Fibroblast of the aortic adventitia (primary cell): ENCODE measurements around the gene NECAP2. TPM values are rescaled to one million over a fixed set of nuclear protein-coding genes. Genes with fewer than 3 reads are reported as not detected.

Experiments
- DNase-seq: peaks from one replicate; pipeline ENCODE4 v3.0.0-alpha.2; 2010; ENCODE audit warnings: low read depth
- H3K4me3 ChIP-seq: 2 replicates; pipeline ENCODE4 v1.5.1; 2011; ENCODE audit warnings: low read depth, mild to moderate bottlenecking, control low read depth, low read length, moderate library complexity
- total RNA-seq: library from RNA; depleted of rRNA; stranded (reverse); fragments of >200 nt; gene quantifications from 2 replicates; pipeline ENCODE4 v1.2.3, GENCODE V29; 2012; ENCODE audit warnings: low replicate concordance
- TF ChIP-seq, protein P1 (sequence below): IDR thresholded peaks from 2 replicates; pipeline ENCODE4 v1.5.1; 2011; ENCODE audit warnings: mild to moderate bottlenecking, low read length, control low read depth, inconsistent platforms; ENCODE audit not compliant: insufficient read depth

The NECAP2 gene
- total RNA-seq, 1 donor: 73.9 TPM

DNA sequence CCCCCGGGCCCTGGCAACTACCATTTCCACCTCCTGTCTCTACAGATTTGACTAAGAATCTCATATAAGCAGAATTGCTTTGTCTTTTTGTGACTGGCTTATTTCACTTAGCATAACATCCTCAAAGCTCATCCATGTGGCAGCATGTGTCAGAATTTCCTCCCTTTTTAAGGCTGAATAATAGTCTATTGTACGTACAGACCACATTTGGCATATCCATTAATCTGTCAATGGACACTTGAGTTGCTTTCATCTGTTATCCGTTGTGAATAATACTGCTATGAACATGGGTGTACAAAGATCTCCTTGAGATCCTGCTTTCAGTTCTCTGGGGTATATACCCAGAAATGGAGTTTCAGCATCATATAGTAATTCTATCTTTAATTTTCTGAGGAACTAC, 27.3 kb upstream of the NECAP2 start:
- TF ChIP-seq, protein P1, sequence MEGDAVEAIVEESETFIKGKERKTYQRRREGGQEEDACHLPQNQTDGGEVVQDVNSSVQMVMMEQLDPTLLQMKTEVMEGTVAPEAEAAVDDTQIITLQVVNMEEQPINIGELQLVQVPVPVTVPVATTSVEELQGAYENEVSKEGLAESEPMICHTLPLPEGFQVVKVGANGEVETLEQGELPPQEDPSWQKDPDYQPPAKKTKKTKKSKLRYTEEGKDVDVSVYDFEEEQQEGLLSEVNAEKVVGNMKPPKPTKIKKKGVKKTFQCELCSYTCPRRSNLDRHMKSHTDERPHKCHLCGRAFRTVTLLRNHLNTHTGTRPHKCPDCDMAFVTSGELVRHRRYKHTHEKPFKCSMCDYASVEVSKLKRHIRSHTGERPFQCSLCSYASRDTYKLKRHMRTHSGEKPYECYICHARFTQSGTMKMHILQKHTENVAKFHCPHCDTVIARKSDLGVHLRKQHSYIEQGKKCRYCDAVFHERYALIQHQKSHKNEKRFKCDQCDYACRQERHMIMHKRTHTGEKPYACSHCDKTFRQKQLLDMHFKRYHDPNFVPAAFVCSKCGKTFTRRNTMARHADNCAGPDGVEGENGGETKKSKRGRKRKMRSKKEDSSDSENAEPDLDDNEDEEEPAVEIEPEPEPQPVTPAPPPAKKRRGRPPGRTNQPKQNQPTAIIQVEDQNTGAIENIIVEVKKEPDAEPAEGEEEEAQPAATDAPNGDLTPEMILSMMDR: no peak
- no peak overlapping the region for H3K4me3 ChIP-seq
- DNase-seq: no peak

DNA sequence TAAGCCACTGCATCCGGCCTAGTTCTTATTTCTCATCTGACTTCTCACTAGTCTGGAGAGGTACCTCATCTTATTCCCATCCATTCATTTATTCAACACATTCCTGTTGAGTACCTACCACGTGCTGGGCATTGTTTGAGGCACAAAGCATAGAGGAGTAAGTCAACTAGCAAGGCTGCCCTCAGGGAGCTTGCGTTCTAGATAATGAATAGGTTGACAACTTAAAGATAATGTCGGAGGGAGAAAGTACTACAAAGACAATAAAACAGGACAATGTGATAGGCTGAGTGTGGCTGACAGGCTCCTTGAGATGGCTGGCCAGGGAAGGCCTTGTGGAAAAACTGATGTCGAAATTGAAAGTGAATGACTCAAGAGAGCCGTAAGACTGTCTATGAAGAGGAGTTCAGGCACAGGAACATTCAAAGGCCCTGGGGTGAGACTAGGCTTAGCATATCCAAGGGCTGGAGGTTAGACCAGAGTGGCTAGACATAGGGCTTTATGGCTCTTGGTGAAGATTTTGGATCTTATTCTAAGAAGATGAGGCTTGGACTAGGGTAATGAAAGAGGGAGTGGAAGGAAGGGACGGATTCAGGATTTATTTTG, 21.6 kb upstream of the NECAP2 start:
- H3K4me3 ChIP-seq: no peak overlapping the region
- DNase-seq: no peak
- TF ChIP-seq, protein P1: no peak

DNA sequence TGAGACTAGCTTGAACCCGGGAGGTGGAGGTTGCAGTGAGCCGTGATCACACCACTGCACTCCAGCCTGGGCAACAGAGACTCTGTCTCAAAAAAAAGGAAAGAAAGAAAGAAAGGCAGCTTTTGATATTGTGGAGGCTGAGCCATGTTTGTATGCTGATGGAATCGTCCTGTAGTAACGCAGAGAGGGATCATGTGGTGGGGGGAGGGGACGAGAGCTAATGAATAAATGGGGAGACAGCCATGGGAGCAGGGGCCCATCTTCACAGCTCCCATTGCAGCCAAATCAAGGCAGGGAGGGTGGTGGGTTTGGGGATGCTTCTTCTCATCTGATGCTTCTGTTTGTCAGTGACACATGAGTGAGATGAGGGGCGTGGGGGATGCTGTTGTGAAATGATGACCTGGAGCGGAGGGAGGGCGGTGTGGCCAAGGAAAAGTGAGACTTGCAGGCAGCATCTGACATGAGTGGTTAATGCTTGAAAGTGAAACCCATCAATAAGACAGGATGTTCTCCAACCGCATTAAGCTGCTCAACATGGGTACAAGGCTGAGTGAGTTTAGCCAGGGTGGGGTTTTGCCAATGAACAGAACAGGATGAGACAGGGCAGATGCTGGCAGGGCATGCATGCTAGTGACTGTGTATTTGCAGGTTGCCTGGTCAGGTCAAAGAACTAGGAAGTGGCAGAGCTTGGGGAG, 20.0 kb upstream of the NECAP2 start:
- H3K4me3 ChIP-seq: no peak overlapping the region
- DNase-seq: no peak
- TF ChIP-seq, protein P1: no peak

DNA sequence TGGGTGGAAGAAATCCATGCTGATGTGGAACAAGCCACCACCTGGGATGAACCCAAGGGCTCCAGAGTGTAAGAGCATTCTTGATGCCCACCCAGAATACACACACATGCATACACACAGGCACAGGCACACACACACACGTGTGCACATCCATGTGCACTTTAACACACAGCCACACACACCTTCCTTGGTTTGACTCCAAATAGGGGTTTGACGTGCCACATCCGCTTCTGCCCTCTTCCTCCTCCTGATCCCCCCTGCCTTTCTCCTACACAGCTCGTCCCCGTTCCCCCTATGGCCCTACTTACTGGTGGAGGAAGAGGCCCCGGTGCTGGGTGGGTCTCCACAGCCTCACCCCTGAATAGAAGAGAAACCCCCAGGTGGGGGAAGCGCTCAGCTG, 19.3 kb upstream of the NECAP2 start:
- H3K4me3 ChIP-seq: no peak overlapping the region
- TF ChIP-seq, protein P1: no peak
- no peak for DNase-seq

DNA sequence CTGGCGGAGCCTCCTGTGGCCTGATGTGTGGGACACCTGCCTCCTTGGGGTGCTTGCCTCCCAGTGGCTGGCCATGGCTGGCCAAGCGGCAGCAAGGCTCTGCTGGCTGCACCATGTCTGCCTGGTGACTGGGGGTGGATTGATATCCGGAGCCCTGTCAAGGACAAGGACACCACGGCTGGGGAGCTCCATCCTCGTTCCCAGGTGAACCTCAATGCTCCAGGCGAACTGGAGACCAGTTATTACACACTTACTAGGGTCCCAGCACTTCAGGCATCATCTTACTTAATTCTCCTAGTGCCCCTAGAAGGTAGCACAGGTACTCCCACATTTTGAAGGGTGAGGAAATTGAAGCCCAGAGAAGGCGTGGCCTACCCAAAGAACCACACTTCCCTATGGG, 18.5 kb upstream of the NECAP2 start:
- TF ChIP-seq, protein P1: no peak
- H3K4me3 ChIP-seq: no peak overlapping the region
- DNase-seq: no peak

DNA sequence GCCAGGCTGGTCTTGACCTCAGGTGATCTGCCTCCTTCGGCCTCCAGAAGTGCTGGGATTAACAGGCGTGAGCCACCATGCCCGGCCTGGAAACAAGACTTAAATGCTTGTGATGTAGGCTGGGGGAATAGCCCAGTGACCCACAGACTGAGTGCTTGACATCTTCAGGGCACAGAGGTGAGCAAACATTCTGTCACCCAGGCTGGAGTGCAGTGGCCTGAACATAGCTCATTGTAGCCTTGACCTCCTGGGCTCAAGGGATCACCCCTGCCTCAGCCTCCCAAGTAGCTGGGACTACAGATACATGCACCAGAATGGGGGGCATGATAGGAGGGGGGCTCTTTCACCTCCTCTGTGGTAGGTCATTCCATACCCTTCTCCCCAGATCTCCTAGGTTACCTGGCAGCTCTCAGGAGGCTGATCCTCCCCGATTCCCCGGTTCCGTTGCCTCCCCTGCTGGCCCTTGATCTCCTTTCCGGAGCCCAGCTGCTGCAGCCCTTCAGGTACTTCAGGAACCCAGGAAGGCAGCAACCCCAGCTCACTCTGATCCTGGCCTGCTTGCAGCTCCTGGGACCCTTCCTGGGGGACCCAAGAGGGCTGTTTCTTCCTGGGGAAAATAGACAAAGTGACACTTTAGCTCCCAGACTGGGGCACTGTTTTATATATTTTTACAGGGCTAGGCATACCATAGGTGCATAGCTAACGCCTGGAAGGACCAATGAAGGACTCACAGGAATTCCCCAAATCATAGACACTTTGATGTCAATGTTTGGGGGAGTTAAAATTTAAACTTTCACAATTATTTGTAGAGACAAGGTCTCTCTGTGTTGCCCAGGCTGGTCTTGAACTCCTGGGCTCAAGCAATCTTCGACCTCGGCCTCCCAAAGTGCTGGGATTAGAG, 15.1 kb upstream of the NECAP2 start:
- TF ChIP-seq, protein P1: no peak
- H3K4me3 ChIP-seq: no peak overlapping the region
- DNase-seq: no peak
